Measurements from ENCODE around the gene COX17.

Gene COX17

GRCh38 chr3:119673875-119674274 lies 3.3 kb downstream of the COX17 start:
- DNase-seq: no peak

DNA sequence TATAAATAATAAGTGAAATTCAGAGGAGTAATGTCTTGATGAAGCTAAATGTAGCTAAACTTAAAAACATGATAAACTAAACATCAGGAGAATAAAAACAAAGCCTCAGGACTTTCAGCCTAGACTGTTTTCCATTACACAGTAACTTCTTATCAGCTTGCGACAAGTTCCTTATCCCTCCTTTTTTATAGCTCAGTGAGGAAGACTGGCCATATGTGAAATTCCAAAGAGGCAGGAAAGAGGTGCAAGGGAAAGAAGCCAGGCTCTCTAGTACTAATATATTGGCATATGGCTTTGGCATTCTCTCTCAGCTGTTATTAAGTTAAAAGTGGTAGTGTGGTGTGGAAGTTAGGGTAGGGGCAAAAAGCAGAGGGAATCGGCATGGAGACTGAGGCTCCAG lies 4.4 kb downstream of the COX17 start:
- no peak for DNase-seq

- no peak for DNase-seq
Measured at GRCh38 chr3:119669906-119670570, 7.2 kb downstream of the COX17 start.

DNA sequence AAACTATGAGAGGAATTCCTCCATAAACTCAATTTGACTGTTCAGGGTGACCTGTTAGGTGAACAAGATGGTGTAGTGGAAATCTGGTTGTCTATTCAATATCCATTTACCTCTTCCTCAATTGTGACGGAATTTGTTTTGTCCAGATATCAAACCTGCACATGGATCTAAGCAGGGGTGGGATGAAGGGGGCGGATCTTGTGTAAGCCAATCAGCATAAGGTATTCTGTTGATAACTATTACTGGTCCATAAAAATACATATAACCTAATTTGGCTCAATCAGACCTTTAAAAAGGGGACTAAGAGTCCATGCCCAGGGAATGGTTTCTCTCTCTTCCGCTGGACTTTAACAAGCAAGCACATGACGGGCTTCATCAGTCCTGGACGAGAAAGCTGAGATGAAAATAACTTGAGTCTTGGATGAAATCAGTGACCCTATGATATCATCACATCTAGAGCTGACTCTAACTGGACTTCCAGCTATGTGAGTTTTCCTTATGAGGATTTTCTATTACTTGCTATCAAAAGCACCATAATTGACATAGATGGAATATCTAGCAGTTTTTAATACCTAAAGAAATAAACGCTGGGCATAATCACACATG lies 11.1 kb downstream of the COX17 start:
- no peak for DNase-seq

GRCh38 chr3:119664850-119665379 lies 12.3 kb downstream of the COX17 start:
- no peak for DNase-seq

- DNase-seq: no peak
Measured at GRCh38 chr3:119664370-119664769, 12.8 kb downstream of the COX17 start.

- DNase-seq: no peak
Measured at GRCh38 chr3:119663885-119664284, 13.3 kb downstream of the COX17 start.

- no peak for DNase-seq
Measured at GRCh38 chr3:119662604-119663373, 14.4 kb downstream of the COX17 start.

- no peak for DNase-seq
Measured at GRCh38 chr3:119660474-119661440, 16.4 kb downstream of the COX17 start, which contains the start of gene POPDC2. TSS of gene POPDC2 (minus strand) at chr3:119660589. CDS start at chr3:119660423, 166 bp downstream.

DNA sequence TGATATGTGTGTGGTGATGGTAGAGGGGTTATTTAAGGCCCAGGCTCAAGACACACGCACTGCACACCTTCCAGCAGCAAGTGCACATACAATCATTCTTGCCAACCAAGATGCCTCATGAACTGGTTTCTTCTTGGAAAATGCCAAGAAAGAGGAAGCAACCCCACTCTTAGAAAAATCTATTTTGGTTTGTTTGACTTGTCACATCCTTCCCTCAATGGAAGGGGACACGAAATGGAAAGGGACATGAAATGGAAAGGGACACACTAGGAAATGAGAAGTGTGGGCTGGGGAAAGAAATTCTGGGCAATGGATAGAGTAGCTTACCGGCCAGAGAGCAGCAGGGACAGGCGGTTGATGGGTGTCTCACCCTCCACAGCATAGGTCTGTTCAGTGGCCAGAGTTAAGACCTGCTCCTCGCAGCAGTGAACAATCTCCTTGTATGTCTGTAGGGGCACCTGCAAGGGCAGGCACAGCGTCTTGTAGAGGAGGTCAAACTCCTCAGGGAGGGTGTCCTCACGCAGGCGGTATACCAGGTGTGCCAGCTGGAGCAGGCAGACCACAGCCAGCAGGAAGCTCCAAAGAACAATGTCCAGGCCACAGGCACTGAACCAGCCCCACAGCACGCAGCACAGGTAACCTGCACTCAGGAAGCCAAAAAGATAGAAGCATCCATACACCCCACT lies 17.5 kb downstream of the COX17 start:
- DNase-seq: no peak

GRCh38 chr3:119658994-119659393 lies 18.2 kb downstream of the COX17 start:
- no peak for DNase-seq

- no peak for DNase-seq
Measured at GRCh38 chr3:119657887-119658702, 19.1 kb downstream of the COX17 start.

- DNase-seq: no peak
Measured at GRCh38 chr3:119653876-119654275, 23.3 kb downstream of the COX17 start.

DNA sequence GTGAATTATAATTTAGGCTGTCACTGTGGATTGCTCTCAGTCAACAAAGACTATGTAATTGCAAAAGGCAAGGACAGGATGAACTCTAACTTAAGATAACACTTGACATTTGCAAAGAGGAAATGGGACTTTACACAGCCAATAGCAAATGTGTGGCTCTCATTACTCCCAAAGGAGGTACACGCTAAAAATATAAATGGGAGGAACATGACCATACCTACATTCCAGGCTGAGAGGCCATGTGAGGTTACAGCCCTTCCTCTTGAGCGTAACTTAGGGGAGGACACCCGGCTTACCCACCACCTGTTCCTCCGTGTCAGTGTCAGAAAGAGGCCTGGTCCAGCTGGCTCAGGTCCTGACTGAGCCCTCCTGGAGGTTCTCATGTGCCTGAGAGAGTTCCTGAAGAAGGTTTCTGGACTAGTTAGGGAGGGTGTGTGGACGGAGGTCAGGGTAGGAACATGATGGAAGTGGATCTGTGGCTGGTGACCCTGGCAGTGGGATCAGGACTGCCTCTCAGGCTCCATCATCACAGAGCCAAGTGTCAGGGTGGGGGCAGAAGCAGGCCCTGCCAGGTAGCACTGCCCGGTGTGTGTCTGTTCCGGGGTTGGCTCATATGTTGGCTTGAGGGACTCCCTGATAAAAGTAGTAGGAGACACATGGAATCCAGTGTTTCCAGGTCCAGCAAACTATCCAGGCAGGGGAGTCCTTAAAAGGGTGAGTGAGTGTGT lies 24.7 kb downstream of the COX17 start:
- no peak for DNase-seq

DNA sequence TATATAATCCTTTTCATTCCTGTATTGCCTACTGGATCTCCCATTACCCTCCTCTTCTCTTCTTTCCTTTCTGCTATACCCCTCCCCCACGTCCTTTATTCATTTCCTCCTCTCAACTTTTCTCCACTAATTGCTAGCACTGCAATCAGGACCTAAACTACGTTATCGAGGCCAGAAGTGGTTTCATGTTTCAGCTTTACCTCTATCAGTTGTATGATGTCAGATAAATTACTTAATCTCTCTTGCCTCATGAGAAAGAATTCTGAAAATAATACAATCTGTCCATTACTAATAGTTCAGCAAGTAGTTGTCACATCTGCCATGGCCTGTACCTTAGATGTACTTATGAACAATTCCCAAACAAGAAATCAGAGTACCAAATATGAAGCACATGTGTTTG lies 27.4 kb downstream of the COX17 start:
- no peak for DNase-seq

DNA sequence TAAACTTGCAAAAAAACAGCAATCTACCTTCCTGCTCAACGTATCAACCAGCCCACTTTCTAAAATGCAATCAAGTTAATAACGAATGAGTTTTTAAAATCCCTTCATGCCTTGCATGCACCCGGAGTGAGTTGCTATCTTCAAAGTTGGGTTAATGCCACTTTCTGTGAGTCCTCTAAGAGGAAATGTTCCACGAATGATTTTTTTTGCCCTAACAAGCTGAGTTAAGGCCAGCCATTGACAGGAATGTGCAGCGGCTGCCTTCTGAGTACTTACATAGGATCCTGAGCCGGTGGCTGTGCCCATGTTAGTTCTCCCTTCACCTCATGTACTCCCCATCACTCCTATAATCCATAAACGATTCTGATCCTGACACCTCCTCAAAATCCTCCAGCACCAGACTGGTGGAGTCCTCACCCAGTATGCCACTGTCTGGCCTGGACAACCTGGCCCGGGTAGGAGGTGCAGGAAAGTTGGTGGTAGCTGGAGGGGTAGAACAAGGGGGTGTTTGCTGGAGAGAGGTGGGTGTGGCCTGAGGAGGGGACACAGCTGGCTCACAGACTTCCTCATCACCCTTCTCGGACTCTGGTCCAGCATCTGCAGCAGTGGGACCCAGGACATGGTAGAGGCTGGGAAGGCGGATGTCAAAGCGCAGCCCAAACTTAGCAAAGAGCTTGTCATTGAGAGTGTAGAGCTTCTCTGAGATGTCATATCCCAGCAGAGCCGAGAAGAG lies 29.2 kb downstream of the COX17 start:
- no peak for DNase-seq

DNA sequence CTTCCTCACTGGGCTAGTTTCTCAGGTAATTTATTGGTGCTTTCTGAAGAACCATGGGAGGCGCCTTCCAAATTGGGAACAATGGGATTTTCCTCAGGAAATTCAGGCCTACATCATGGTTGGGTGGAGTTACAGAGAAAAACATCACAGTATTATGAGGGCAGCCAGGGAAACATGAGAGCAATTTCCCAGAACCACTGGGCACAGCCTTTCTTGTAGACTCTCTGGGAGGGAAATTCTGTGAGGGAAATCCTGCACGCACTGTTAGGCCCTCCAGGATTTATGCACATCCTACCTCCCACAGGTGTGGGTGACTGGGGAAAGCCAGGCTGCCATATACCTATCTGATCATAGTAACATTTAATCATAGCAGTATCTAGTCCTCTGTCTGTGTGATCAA lies 30.0 kb downstream of the COX17 start:
- no peak for DNase-seq

DNA sequence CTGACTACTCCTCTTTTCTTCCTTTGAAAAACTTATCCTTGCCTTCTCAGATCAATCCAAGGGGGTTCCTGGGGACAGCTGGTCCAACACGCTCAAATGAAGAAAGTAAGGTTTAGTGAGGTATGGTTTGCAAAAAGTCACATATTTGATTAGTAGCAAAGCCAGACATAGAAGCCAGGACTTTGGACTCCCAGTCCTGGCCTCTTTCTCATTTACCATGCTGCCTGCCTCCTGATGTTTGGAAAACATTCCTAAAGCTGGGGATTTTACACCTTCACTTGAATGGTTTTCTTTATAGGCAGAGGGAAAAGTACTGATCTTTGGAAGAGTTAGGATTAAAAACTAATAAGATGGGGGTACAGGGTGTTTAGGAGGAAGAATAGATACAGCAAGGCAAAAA lies 31.4 kb downstream of the COX17 start:
- no peak for DNase-seq

- no peak for DNase-seq
Measured at GRCh38 chr3:119644481-119644880, 32.7 kb downstream of the COX17 start.

- DNase-seq: no peak
Measured at GRCh38 chr3:119643528-119643927, 33.7 kb downstream of the COX17 start.
